Gastrocnemius medialis (tissue), 4 donors: ENCODE results near the gene SMPD4.
"Not testable (repeated sequence)": the region's sequence is repeated elsewhere in the genome, so short reads cannot be mapped to it uniquely, and the experiment has no call there.

ENCODE experiments used
- POLR2A ChIP-seq, 2 donors: fragments of 450-650 bp; IDR thresholded peaks; one replicate each; pipeline ENCODE4 v1.6.1; 2017; ENCODE audit warnings: antibody characterized with exemption in 2 of 2, mild to moderate bottlenecking in 2 of 2, moderate library complexity in 2 of 2
- TF ChIP-seq, protein P1 (sequence below), 5 experiments: fragments of 450-650 bp in 3 of 5; fragments of 200-600 bp in 2 of 5; sonication (generic) in 2 of 5; IDR thresholded peaks in 4 of 5; conservative IDR thresholded peaks in 1 of 5; 1 replicate in 4 of 5; 2 replicates in 1 of 5; pipeline ENCODE4 v1.5.1; 2016 to 2019; ENCODE audit warnings: antibody characterized with exemption in 5 of 5, mild to moderate bottlenecking in 3 of 5, moderate library complexity in 3 of 5

DNA sequence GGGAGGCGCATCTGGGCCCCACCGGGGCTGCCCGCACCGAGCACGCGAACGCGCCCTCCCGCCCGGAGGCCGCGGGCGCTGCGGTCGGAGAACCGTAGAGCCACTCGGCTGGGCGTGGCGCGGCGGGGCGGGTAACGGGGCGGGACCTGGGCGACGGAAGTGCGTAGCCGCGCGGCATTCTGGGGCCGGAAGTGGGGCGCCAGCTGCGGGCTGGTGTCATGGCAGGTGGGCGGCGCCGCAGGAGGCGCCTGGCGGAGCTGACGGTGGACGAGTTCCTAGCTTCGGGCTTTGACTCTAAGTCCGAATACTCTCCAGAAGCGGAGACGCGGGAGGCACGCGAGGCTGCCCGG, 47.7 kb upstream of the SMPD4 start:
- not testable (repeated sequence) for TF ChIP-seq POLR2A (IDR thresholded peaks at IDR 0.05)
- TF ChIP-seq, protein P1, sequence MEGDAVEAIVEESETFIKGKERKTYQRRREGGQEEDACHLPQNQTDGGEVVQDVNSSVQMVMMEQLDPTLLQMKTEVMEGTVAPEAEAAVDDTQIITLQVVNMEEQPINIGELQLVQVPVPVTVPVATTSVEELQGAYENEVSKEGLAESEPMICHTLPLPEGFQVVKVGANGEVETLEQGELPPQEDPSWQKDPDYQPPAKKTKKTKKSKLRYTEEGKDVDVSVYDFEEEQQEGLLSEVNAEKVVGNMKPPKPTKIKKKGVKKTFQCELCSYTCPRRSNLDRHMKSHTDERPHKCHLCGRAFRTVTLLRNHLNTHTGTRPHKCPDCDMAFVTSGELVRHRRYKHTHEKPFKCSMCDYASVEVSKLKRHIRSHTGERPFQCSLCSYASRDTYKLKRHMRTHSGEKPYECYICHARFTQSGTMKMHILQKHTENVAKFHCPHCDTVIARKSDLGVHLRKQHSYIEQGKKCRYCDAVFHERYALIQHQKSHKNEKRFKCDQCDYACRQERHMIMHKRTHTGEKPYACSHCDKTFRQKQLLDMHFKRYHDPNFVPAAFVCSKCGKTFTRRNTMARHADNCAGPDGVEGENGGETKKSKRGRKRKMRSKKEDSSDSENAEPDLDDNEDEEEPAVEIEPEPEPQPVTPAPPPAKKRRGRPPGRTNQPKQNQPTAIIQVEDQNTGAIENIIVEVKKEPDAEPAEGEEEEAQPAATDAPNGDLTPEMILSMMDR (IDR thresholded peaks at IDR 0.05 in 4 of 5, conservative IDR thresholded peaks at IDR 0.05 in 1 of 5) = not testable (repeated sequence)
